Epithelial cell of proximal tubule (primary cell): Measurements from ENCODE around the gene LRRC17. TPM values are rescaled to one million over a fixed set of nuclear protein-coding genes. Genes with fewer than 3 reads are reported as not detected.

Experiments
- DNase-seq: peaks from one replicate; pipeline ENCODE4 v3.0.0-alpha.2; 2011; ENCODE audit warnings: low read depth
- H3K4me3 ChIP-seq: 2 replicates; pipeline ENCODE4 v1.5.1; 2011; ENCODE audit warnings: low read depth, mild to moderate bottlenecking, low read length
- total RNA-seq: library from RNA; depleted of rRNA; stranded (reverse); fragments of >200 nt; gene quantifications from 2 replicates; pipeline ENCODE4 v1.2.3, GENCODE V29; 2015
- TF ChIP-seq, protein P1 (sequence below): conservative IDR thresholded peaks from 2 replicates; pipeline ENCODE4 v1.5.1; 2012; ENCODE audit warnings: low read depth, mild to moderate bottlenecking, low read length

Gene LRRC17
- total RNA-seq, 1 donor from 2014 or later: 7.8 TPM

DNA sequence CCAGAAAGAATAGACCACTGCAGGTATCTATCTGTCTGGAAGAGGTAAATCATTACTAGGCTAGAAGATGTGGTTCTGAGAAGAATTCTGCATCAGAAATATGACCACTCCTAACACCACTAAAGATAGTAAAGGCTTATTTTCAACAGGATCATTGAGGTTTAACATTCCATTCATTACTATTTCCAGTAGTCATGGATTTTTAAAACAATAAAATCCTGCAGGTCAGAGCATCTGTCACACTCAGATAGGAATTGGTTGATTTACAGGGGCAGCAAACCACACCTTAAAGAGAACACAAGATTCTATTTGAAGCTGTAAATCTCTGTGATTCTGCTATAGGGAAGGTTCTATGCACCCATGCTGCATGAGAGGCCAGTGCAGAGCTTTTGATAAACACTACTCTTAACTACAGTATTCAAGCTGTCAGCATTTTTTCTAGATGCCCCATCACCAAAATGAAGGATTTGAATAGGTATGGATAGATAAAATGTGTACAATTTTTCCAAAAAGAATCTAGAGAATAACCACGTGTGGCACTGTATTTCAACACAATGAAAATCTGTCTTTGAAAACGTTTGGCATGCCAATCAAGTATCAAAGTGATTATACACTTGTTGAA, 14.6 kb downstream of the LRRC17 start:
- H3K4me3 ChIP-seq: no peak overlapping the region
- DNase-seq: peak; percentile 52
- TF ChIP-seq, protein P1, sequence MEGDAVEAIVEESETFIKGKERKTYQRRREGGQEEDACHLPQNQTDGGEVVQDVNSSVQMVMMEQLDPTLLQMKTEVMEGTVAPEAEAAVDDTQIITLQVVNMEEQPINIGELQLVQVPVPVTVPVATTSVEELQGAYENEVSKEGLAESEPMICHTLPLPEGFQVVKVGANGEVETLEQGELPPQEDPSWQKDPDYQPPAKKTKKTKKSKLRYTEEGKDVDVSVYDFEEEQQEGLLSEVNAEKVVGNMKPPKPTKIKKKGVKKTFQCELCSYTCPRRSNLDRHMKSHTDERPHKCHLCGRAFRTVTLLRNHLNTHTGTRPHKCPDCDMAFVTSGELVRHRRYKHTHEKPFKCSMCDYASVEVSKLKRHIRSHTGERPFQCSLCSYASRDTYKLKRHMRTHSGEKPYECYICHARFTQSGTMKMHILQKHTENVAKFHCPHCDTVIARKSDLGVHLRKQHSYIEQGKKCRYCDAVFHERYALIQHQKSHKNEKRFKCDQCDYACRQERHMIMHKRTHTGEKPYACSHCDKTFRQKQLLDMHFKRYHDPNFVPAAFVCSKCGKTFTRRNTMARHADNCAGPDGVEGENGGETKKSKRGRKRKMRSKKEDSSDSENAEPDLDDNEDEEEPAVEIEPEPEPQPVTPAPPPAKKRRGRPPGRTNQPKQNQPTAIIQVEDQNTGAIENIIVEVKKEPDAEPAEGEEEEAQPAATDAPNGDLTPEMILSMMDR: no peak

DNA sequence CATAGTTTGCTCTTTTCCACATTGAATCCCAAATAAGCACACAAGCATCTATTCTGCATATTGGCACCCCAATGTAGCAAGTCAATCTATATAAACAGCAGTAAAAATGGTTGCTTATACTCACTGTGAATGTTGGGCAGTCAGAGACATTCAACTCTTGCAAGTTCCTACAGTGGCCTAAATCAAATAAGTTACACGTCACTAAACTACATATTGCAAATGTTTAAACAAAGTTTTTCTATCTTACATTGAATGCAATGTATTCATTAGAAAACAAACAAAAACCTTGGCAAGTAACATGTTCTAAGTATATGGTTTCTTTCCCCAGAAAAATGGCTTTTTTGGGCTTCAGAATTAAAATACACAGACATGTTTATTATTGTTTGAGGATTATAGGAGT, 19.0 kb downstream of the LRRC17 start:
- no peak overlapping the region for H3K4me3 ChIP-seq
- no peak for DNase-seq
- TF ChIP-seq, protein P1: no peak

DNA sequence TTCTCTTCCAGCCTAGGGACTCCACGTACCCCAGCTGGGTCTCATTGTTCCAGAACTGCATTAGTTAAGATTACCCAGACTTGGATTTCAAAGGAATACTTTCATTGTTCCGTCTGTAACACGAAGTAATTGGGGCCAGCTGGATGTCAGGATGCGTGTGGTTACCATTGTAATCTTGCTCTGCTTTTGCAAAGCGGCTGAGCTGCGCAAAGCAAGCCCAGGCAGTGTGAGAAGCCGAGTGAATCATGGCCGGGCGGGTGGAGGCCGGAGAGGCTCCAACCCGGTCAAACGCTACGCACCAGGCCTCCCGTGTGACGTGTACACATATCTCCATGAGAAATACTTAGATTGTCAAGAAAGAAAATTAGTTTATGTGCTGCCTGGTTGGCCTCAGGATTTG, 21.0 kb downstream of the LRRC17 start:
- TF ChIP-seq, protein P1: no peak
- no peak overlapping the region for H3K4me3 ChIP-seq
- DNase-seq: no peak

DNA sequence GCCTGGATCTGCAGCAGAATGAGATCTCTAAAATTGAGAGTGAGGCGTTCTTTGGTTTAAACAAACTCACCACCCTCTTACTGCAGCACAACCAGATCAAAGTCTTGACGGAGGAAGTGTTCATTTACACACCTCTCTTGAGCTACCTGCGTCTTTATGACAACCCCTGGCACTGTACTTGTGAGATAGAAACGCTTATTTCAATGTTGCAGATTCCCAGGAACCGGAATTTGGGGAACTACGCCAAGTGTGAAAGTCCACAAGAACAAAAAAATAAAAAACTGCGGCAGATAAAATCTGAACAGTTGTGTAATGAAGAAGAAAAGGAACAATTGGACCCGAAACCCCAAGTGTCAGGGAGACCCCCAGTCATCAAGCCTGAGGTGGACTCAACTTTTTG, 21.4 kb downstream of the LRRC17 start:
- TF ChIP-seq, protein P1: no peak
- no peak for DNase-seq
- no peak overlapping the region for H3K4me3 ChIP-seq

DNA sequence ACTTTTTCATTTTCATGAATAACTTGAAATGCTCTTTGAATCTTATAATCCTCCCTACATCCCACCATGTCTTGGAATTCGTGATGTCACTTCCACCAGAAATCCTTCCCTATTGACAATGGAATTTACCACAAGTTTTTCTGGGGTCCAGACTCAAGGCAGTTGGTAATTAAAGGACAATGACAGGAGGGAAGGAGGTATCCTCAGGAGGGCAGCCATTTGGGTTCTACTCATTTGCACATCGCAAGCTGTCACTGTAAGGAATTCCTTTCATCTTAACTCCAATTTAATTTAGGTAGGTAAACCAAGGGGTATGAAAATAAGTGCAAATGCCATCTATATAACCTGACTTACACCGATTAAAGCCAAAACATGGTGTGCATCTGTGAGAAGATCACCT, 21.9 kb downstream of the LRRC17 start:
- TF ChIP-seq, protein P1: no peak
- no peak overlapping the region for H3K4me3 ChIP-seq
- DNase-seq: no peak

DNA sequence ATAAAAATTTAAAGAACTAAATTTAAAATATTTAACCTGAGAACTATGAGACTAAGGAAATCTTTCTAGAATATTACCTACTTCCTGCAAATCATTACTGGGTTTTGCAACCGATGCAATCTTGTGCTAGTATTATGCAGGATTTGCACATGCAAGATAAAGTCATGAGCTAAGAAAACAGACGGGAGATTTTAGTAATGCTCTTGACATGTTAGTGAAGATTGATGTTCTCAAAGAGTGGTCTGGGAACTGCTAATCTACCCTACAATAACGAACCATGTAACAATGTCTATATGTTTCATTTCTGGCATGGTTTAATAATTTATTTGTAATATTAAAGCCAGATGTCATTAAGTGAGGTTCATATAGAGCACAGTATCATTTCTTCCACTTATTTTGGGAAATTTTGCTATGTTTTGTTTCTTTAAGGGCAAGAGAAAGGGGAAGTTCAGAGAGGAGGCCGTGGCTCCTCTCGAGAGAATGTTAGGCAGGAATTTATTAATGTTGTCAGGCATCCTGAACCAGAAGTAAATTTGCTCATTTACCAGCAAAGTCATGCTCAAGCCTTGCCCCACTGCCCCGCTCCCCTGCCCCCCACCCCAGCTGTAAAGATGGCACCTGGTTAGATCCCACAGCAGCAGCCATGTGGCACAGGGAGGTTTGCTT, 22.8 kb downstream of the LRRC17 start:
- no peak for DNase-seq
- TF ChIP-seq, protein P1: no peak
- H3K4me3 ChIP-seq: no peak overlapping the region

DNA sequence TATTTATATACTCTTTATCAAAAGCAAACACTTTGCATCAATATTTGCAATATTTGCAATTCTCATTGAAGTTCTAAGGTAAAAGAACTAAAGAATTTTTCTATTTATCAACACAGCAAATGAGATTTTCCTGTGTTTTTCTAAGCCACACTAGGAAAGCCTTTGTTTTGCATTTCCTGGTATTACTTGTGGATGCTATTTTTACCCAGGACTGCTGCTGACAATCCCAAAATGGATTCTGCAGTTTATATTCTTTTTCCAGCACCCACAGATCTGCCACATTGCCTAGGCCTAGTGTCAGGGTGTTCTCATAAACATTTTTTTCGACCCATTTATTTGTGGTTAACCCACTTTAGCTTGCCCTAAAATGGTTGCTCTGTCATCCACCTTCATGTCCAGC, 25.9 kb downstream of the LRRC17 start:
- TF ChIP-seq, protein P1: no peak
- no peak for DNase-seq
- no peak overlapping the region for H3K4me3 ChIP-seq
